Astrocyte (in vitro differentiated cells and primary cell): ENCODE data around the gene PNRC2. TPM values are rescaled to one million over a fixed set of nuclear protein-coding genes. Genes with fewer than 3 reads are reported as not detected.

Experiments
- DNase-seq: peaks from one replicate; pipeline ENCODE4 v3.0.0-alpha.2; 2010; ENCODE audit warnings: low read depth
- FAIRE-seq: peaks from 2 replicates; lab custom pipeline; 2011; peaks lifted over from hg19 to GRCh38; lab: Jason Lieb, UNC
- H2AFZ ChIP-seq: 2 replicates; pipeline ENCODE4 v1.6.0; 2012; ENCODE audit warnings: low read depth, low read length, inconsistent platforms
- H3K27ac ChIP-seq: 2 replicates; pipeline ENCODE4 v1.5.1; 2011; ENCODE audit warnings: low read depth, low read length, inconsistent platforms
- H3K27me3 ChIP-seq: 2 replicates; pipeline ENCODE4 v1.6.0; 2011; ENCODE audit warnings: low read length, inconsistent platforms; ENCODE audit not compliant: insufficient read depth
- H3K36me3 ChIP-seq: 2 replicates; pipeline ENCODE4 v1.5.1; 2011; ENCODE audit warnings: low read length, inconsistent platforms; ENCODE audit not compliant: insufficient read depth
- H3K4me1 ChIP-seq: 2 replicates; pipeline ENCODE4 v1.5.1; 2011; ENCODE audit warnings: low read length, inconsistent platforms; ENCODE audit not compliant: insufficient read depth
- H3K4me2 ChIP-seq: 2 replicates; pipeline ENCODE4 v1.6.0; 2012; ENCODE audit warnings: low read length, inconsistent platforms
- H3K4me3 ChIP-seq: 2 replicates; pipeline ENCODE4 v1.5.1; 2011; ENCODE audit warnings: low read depth, mild to moderate bottlenecking, low read length, inconsistent platforms; ENCODE audit not compliant: insufficient read depth
- H3K79me2 ChIP-seq: 2 replicates; pipeline ENCODE4 v1.6.0; 2012; ENCODE audit warnings: mild to moderate bottlenecking, low read length, inconsistent platforms; ENCODE audit not compliant: insufficient read depth
- H3K9ac ChIP-seq: 2 replicates; pipeline ENCODE4 v1.6.0; 2012; ENCODE audit warnings: mild to moderate bottlenecking, low read length, inconsistent platforms
- H3K9me3 ChIP-seq: 2 replicates; pipeline ENCODE4 v1.5.1; 2012; ENCODE audit warnings: low read depth, mild to moderate bottlenecking, low read length, inconsistent platforms; ENCODE audit not compliant: insufficient read depth
- H4K20me1 ChIP-seq: 2 replicates; pipeline ENCODE4 v1.6.0; 2012; ENCODE audit warnings: low read length, inconsistent platforms; ENCODE audit not compliant: insufficient read depth
- H3K27ac Mint-ChIP-seq: one replicate; pipeline ENCODE4 v1.8.0; 2021; ENCODE audit warnings: mild to moderate bottlenecking, mixed read lengths; ENCODE audit not compliant: unreplicated experiment
- H3K27me3 Mint-ChIP-seq: one replicate; pipeline ENCODE4 v1.8.0; 2021; ENCODE audit warnings: low read depth, mixed read lengths; ENCODE audit not compliant: unreplicated experiment
- H3K36me3 Mint-ChIP-seq: one replicate; pipeline ENCODE4 v1.8.0; 2021; ENCODE audit warnings: low read depth, mixed read lengths; ENCODE audit not compliant: unreplicated experiment
- H3K4me1 Mint-ChIP-seq: one replicate; pipeline ENCODE4 v1.8.0; 2021; ENCODE audit warnings: low read depth, mixed read lengths; ENCODE audit not compliant: unreplicated experiment
- H3K4me3 Mint-ChIP-seq: one replicate; pipeline ENCODE4 v1.8.0; 2021; ENCODE audit warnings: mild to moderate bottlenecking, moderate library complexity, mixed read lengths; ENCODE audit not compliant: unreplicated experiment
- H3K9me3 Mint-ChIP-seq: one replicate; pipeline ENCODE4 v1.8.0; 2021; ENCODE audit warnings: mild to moderate bottlenecking, mixed read lengths; ENCODE audit not compliant: unreplicated experiment
- CTCF ChIP-seq: IDR thresholded peaks from 2 replicates; pipeline ENCODE4 v1.5.1; 2011; ENCODE audit warnings: low read depth, mild to moderate bottlenecking, inconsistent platforms, low read length, moderate library complexity; ENCODE audit not compliant: insufficient read depth
- EZH2 ChIP-seq: IDR thresholded peaks from 2 replicates; pipeline ENCODE4 v1.6.1; 2012; ENCODE audit warnings: mild to moderate bottlenecking, low read length, inconsistent platforms; ENCODE audit not compliant: insufficient read depth
- total RNA-seq: library from RNA; stranded (reverse); gene quantifications from 2 replicates; pipeline ENCODE4 v1.2.1, GENCODE V29; 2021

The PNRC2 gene
- total RNA-seq, 1 donor from 2014 or later = 83.8 TPM

- peak overlapping the region; percentile 93 for H3K4me3 Mint-ChIP-seq
- Histone ChIP-seq H3K79me2 (peaks cover 65% of the 10 kb centered on the region), H3K36me3 (peaks cover 15% of the 10 kb centered on the region), H3K27me3 (no peaks in the 10 kb centered on the region), H3K4me3 (peak overlapping the region; percentile 95), H4K20me1 (peaks cover 58% of the 10 kb centered on the region), H2AFZ (no peak overlapping the region), H3K9ac (peak overlapping the region; percentile 99), H3K4me1 (peaks cover 27% of the 10 kb centered on the region), H3K27ac (peak overlapping the region; percentile 100), H3K4me2 (peak overlapping the region; percentile 94), H3K9me3 (no peaks in the 10 kb centered on the region)
- H3K36me3 Mint-ChIP-seq = peaks cover 2% of the 10 kb centered on the region
- FAIRE-seq (no peak), DNase-seq (no peak)
- H3K27ac Mint-ChIP-seq = peak overlapping the region; percentile 89
- H3K27me3 Mint-ChIP-seq = no peaks in the 10 kb centered on the region
- H3K9me3 Mint-ChIP-seq = no peaks in the 10 kb centered on the region
- TF ChIP-seq EZH2 = no peak
- peaks cover 28% of the 10 kb centered on the region for H3K4me1 Mint-ChIP-seq
These were observed 19.2 kb downstream of the PNRC2 start for GRCh38 chr1:23978805-23979204.

- peaks cover 52% of the 10 kb centered on the region for H4K20me1 ChIP-seq
- no peaks in the 10 kb centered on the region for H3K9me3 ChIP-seq
- H3K36me3 ChIP-seq = peaks cover 13% of the 10 kb centered on the region
- no peaks in the 10 kb centered on the region for H3K27me3 Mint-ChIP-seq
- TF ChIP-seq CTCF = no peak
- TF ChIP-seq EZH2 = no peak
- peak overlapping the region; percentile 99 for H3K9ac ChIP-seq
- H3K4me1 ChIP-seq = peaks cover 31% of the 10 kb centered on the region
- H3K79me2 ChIP-seq = peaks cover 58% of the 10 kb centered on the region
- DNase-seq = no peak
- peak overlapping the region; percentile 89 for H3K27ac Mint-ChIP-seq
- peak overlapping the region; percentile 93 for H3K4me3 Mint-ChIP-seq
- peaks cover 2% of the 10 kb centered on the region for H3K36me3 Mint-ChIP-seq
- peaks cover 28% of the 10 kb centered on the region for H3K4me1 Mint-ChIP-seq
- no peaks in the 10 kb centered on the region for H3K9me3 Mint-ChIP-seq
- no peaks in the 10 kb centered on the region for H3K27me3 ChIP-seq
- no peak overlapping the region for H2AFZ ChIP-seq
- peak overlapping the region; percentile 94 for H3K4me2 ChIP-seq
- peak overlapping the region; percentile 100 for H3K27ac ChIP-seq
- peak overlapping the region; percentile 95 for H3K4me3 ChIP-seq
- FAIRE-seq = no peak
These were observed 19.8 kb downstream of the PNRC2 start for GRCh38 chr1:23979387-23979880.

- H3K4me3 ChIP-seq = peak within 1 kb of the TSS; percentile 95
- peak within 1 kb of the TSS; percentile 84 for H2AFZ ChIP-seq
- peaks cover 33% of the 10 kb centered on the region for H3K4me1 ChIP-seq
- FAIRE-seq = peak; percentile 37
- no peaks in the 10 kb centered on the region for H3K27me3 ChIP-seq
- Mint-ChIP-seq H3K4me3 (peak within 1 kb of the TSS; percentile 93), H3K36me3 (peaks cover 2% of the 10 kb centered on the region), H3K27ac (peak within 1 kb of the TSS; percentile 99), H3K27me3 (no peaks in the 10 kb centered on the region), H3K4me1 (peaks cover 33% of the 10 kb centered on the region), H3K9me3 (no peaks in the 10 kb centered on the region)
- TF ChIP-seq CTCF (no peak), EZH2 (no peak)
- H3K9me3 ChIP-seq = no peaks in the 10 kb centered on the region
- peaks cover 13% of the 10 kb centered on the region for H3K36me3 ChIP-seq
- peak within 1 kb of the TSS; percentile 100 for H3K27ac ChIP-seq
- H3K79me2 ChIP-seq = peaks cover 52% of the 10 kb centered on the region
- H3K4me2 ChIP-seq = peak within 1 kb of the TSS; percentile 94
- peak within 1 kb of the TSS; percentile 99 for H3K9ac ChIP-seq
- peaks cover 45% of the 10 kb centered on the region for H4K20me1 ChIP-seq
- DNase-seq = peak; percentile 95
These were observed 20.5 kb downstream of the PNRC2 start, which contains the start of gene SRSF10 for GRCh38 chr1:23979881-23980727. TSS of gene SRSF10 (minus strand) at chr1:23980327. CDS start at chr1:23980255, 72 bp downstream.
